Measurements from ENCODE around the gene RETREG2.

Gene RETREG2, protein sequence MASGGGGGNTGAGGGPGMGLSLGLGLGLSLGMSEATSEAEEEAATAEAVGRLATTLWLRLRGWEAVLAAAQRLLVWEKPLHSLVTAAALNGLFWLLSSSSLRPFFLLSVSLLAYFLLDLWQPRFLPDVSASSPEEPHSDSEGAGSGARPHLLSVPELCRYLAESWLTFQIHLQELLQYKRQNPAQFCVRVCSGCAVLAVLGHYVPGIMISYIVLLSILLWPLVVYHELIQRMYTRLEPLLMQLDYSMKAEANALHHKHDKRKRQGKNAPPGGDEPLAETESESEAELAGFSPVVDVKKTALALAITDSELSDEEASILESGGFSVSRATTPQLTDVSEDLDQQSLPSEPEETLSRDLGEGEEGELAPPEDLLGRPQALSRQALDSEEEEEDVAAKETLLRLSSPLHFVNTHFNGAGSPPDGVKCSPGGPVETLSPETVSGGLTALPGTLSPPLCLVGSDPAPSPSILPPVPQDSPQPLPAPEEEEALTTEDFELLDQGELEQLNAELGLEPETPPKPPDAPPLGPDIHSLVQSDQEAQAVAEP

DNA sequence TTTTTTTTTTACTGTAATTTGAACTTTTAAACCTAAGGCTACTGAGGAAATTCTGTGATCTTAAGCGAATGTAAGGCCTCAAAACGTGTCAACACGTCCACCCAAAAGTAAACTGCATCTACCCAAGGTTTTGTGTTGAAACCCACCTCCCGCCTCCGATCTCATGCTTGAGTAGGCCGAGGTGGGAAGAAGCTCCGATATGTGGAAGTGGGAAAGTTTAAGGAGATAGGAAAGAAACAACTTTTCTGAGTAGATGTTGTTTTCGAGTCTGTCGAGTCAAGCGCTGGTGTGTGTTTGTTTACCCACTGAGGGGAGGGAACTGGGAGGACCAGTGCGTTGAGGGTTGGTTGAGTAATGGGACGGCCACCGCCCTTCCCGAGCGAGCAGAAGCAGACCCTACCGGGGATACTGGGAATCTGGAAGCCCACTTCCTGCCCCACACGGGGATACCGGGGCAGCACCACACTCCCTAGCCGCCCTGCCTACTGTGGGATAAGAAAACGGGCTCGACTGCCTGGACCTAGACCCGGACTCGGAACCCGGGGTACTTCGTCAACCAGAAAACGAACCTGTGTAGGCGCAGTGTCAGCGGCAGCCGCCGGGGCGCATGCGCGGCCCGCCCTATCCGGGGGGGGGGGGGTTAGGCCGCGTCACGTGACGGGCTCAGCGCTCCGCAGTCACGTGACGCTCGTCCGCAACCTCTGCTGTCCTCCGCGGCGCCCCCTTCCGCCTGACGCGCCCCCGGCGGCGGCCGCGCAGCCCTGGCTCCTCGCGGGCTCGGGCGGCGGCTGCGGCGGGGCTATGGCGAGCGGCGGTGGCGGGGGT is at the start of gene RETREG2:
Gene RETREG2 (plus strand): TSS at position 724 of the 825 bp plus-strand sequence. CDS start 78 bp downstream, at position 802.
- DNase-seq (ENCODE audit: low read depth) = peak; percentile 78

DNA sequence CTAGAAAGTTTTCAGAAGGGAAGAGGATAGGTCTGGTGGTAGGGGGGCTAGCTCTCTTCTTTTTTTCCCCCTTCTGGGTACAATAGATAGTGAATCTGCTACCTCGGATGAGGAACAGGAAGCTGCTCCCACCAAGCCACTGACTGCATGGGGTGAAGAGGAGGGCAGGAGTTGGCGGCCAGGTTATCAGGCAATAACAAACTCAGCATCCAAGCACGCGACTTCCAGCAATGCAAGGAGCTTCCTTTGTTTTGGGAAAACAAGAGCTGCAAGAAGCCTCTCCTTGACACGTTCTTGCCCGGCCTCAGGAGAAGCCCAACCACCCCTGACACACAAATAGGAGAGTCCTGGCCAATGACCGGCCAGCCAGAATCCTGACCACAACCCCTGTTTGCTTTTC is 49.7 kb upstream of the RETREG2 start:
- DNase-seq (ENCODE audit: low read depth) = no peak

DNA sequence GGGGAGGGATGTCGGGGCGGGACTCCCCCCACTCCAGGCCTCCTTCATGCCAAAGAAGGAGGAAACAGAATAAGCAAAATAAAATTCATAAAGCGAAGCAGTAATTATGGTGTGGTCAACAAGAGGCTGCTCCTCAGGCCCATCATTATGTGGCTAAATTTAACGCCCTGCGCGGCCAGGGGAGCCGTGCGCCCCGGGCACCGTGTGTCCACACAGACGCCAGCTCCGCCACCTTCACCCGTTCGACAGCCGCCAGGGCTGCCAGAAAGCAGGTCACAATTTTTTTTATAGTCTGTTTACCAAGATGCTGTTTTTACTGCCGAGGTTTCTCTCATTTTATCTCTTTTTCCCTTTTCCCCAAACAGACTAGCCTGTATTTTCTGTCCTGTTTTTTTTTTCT is 48.5 kb upstream of the RETREG2 start:
- no peak for DNase-seq (ENCODE audit: low read depth)

DNA sequence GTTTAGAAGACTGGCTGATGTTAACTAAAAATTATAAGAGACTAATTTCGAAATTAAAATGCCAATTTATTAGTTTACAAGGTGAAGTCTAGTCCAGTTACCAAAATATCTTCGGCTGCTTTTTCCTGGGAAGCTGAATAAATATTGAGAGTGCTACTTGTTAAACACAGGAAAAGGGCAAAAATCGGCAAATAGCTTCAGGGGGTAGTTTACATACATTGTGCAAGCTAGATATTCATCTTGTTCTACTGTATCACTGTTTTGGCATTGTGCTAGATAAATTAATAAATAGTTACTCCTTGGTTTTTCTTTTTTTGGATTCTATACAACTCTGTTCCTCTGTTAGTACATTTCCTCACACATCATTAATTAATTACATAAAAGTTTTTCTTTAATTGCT is 46.7 kb upstream of the RETREG2 start:
- DNase-seq (ENCODE audit: low read depth) = no peak

DNA sequence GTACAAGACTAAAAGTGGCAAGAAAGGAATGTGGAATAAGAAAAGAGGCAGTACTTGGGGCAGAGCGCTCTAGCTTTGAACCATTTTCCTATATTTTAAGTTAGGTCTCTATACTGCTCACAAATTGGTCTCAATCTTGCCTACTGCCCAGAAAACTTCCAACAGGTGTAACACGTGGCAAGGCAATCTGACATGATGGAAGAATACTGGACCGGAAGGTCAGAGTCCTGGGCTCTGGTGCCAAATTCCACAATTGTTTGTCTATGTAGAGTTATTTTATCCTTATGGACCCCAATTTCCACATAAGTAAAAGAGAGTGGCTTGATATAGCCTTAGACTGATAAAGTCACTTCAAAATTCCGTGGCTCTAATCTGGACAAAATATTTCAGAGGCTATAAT is 46.3 kb upstream of the RETREG2 start:
- DNase-seq (ENCODE audit: low read depth) = no peak

DNA sequence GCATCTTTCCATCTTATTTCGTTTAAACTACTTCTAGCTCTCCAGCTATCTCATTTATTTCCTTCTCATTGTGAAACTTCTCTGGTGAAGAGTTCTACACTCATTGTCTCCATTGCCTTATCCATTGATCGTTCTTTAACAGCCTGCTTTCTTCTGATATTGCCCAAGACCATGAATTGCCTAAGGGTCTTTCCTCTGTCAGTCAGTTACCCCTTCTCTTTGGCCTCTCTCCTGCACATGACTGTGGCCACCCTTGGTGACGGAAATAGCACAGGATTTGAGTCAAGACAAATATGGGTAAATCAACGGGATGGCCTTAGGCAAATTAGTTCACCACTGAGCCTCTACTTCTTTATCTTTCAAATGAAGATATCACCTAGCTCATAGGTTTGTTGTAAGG is 44.1 kb upstream of the RETREG2 start:
- DNase-seq (ENCODE audit: low read depth) = no peak

DNA sequence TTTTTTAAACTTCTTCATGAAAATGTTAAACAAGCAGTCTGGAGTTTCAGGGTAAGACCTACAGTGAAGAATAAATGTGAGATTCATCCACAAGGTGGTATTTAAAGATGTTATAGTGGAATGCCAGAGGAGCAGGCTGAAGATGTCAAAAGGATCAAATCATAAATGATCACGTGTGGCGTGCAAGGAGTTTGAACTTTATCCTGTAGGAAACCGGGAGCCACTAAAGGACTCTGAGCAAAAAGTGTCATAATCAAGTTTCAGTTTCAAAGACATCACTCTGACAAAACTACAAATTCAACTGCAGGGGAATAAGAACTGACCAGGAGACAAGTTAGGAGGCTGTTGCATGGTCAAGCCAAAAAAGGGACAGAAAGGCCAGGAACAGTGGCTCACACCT is 37.4 kb upstream of the RETREG2 start:
- no peak for DNase-seq (ENCODE audit: low read depth)

DNA sequence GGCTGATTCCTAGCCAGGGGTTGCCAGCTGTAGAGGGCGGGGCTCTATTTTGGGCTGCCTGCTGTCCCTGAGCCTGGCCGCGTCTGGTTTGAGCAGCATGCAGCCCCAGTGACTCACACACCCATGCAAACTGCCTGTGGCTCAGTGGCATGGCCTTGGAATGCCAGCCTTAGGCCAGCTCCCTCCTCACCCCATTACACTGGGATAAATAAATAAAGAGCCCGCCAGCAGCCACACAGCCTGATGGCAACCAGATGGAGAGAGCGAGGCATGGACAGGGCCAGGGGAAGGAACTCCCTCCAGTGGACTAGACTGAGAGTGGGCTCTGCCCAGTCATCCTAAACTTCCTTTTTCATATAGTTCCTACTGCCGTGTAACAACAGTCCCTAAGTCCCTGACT is 35.7 kb upstream of the RETREG2 start:
- peak; percentile 86 for DNase-seq (ENCODE audit: low read depth)

DNA sequence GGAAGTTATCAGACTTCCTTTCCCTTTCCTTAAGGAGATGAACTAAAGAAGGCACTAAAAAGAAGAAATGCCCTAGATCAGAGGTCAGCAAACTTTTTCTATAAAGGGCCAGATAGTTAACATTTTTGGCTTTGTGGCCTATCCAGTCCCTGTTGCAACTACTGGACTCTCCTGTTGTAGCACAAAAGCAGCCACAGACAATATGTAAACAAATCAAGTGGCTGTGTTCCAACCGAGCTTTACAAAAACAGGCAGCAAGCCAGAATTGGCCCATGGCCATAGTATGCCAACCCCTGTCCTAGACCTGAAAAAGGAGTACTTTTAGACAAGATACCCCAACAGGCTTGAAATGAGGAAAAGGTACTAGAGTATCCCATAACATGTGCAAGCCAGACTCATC is 28.4 kb upstream of the RETREG2 start:
- no peak for DNase-seq (ENCODE audit: low read depth)

DNA sequence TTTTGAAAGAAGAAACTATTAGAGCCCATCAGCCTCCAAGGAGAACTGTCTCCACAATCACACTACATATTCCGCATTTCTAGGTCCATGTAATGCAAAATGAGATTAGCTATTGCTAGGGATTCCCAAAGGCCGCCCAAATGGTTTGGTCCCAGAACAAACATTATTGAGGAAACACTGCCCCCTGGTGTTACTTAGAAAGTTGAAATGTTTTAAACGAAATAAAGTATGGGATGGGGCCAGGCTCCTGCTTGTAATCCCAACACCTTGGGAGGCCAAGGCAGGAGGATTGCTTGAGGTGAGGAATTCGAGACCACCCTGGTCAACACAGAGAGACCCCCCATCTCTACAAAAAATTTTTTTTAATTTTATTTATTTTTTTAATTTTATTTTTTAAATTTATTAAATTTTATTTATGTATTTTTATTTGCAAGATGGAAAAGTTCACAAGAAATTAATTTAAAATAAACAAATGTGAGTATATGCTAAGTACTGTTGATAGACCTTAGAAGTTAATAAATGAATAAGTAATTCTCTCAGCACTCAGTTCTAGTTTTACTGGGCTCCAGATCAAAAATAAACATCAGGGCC is 22.9 kb upstream of the RETREG2 start:
- peak; percentile 45 for DNase-seq (ENCODE audit: low read depth)

DNA sequence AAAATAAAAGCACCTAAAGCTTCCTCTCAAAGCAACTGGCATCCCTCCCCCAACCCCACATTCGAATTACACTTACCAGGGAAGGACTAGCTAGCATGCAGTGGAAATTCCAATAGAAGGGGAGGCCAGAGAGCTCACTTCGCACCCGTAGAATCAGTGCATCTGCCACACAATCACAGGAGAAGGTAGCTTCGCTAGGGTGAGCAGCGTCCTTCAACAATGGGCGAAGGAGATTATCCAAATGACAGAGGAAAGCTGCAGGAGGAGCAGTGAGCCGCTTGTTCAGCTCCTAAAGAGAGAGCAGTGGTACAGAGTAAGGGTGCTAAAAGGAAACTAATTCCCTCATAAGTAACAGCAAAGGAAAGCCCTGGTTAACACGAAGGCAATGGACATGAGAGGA is 20.7 kb upstream of the RETREG2 start:
- no peak for DNase-seq (ENCODE audit: low read depth)

DNA sequence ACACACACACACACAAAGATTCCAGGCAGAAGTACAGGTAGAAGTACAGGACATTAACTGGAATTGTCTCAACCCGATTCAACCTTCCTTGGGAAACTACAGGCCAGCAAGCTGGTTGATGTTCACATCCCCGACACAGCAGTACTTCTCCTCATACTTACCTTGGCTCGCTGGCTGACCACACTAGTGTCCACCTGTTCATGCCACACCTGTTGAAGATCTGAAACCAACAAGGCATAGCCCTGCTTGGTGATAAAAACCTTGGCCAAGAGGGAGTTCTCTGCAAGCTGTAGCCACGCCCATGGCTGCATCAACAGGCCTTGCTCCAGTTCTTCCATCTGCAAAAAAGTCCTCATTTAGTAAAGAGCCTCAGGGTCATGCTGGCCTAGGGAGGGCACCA is 20.1 kb upstream of the RETREG2 start:
- no peak for DNase-seq (ENCODE audit: low read depth)

DNA sequence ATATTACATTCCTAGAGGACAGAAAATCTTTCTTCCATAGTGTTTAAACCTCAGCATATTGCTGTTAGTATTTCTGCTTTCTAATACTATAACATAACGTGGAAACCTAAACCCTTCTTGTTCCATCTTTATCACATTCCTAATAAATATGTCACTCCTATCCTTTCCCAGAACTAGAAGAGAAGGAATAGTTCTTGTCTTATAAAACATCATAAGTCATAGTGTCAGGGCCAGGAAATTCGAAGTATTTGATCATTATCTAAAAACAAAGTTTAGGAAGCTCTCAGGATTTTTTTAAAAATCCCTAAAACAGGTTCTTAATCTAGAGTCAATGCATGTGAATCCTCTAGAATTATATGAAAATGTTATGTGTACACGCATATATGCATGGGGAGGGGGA is 19.5 kb upstream of the RETREG2 start:
- DNase-seq (ENCODE audit: low read depth) = no peak

DNA sequence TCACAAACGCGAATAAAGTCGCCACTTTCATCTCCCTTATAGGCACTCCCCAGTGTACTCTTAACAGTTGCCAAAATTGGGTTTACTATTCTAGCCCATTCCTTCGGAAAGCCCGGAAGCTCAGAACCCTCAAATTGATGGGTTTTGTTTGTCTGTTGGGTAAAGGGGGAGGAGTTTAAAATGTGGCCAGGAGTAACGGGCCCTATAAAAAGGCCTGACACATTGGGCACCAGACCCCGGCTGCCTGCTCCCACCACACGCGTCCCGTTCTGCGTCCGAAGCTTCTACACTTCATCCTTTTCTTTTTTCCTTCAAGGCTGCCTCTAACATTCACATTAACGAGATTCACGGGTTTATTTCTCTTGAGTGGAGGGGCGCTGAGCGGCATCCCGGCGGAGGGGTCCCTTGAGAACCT is 18.3 kb upstream of the RETREG2 start:
- DNase-seq (ENCODE audit: low read depth) = no peak

DNA sequence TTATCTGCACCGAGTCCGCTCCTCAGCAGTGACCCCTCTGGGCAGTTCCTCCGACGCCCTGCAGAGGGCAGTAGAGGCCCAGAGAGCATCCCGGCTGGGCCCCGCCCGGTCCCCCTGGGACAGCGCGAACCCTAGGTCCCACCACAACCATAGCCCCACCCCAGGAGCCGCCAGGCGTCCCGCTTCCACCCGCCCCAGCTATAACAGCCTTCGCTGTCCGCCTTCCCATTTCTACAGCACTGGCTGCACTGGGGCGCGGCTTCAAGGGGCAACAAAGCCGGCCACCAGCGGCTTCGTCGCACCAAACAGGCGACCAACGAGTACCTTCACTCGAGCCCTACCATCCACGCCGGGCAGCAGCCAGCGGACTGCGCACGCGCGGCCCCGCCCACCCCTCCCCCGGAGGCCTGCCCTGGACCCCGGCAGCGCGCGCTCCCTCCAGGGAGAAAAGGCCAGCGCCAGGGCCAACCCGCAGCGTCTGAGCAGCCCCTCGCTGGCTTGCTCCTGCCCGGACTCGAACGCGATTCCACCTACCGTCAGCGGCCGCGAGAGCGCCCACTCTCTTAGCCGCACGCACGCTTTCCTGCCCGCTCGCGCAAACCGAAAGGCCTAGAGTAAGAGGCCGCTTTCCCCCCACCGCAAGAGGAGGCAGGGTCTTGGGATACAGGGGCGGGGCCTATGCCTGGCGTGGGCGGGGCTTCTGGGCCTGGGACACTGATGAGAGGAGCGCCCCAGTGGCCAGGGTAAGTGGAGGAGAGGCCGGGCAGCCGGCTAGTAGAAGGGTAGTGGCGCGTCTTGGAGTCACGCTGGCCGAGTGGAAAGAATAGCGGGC is 17.7 kb upstream of the RETREG2 start, which contains the start of gene NHEJ1:
Gene NHEJ1 (minus strand): TSS at position 630 of the 832 bp plus-strand sequence. CDS start 2,453 bp downstream, outside the sequence.
- peak; percentile 79 for DNase-seq (ENCODE audit: low read depth)

DNA sequence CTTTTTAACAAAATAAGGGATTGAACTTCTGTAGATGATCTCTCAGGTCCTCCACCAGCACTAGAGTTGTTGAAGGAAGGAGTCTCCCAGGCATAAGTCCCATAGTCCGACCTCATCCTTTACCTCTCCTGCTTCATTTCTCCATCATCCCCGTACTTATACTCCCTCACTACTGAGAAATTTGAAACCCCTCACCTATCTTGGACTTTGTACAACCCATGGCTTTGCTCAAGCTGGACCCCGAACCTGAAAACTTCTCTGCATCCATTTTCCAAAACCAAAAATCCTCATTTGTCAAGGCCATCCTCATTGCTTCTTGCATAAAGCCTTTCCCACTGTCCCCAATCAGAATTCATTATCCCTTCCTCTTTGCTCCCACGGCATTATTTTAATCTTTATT is 17.0 kb upstream of the RETREG2 start:
- DNase-seq (ENCODE audit: low read depth) = no peak

DNA sequence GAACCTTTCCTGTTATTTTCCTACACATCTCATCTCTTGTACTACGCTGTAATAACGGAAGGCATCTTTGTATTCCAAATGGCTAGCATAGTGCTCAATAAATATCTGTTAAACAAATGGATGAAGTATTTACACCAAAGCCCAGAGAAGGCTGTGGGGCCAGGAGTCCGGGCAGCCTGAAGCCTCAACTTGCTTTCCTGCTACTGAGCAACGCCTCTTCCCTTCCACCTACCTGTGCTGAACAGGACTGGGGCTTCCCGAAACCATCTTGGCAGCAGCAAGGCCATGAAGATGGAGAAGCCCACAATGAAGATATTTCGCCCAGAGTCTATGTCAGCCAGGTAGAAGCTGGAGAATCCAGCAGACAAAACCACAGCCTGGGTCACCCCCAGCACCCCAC is 14.9 kb upstream of the RETREG2 start:
- no peak for DNase-seq (ENCODE audit: low read depth)

DNA sequence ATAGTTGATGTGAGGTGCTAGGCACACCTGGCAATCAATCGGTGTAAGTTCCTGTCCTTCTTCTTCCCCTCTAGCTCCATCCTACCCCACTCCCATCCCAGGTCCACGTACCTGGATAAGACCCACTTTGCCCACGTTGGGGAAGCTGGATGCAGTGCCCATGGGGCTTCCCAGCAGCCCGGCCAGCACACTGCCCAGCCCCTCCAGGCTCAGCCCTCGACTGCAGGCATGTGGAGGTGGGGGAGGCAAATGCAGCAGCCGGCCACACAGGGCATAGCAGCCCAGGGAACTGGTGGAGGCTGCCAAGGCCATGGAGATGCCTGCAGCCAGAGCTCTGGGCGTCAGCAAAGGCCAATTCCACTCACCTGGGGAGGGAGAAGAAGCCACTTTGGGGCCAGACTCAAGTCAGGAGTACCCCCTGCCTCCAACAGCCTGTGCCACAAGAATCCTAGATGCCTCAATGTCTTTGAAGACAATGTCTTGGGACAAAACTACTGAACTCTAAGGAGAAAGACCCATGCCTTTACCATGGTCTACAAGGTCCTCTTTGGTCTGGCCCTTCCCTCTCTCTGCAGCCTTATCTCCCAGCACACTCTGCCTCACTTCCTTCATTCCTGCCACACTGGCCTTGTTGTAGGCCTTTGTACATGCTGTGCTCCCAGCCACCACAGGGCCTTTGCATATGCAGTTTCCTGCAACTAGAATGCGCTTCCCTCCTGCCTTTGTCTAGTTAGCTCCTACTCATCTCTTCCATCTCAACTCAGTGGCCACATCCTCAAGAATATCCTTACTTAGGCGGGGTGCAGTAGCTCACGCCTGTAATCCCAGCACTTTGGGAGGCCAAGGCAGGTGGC is 12.8 kb upstream of the RETREG2 start:
- DNase-seq (ENCODE audit: low read depth) = no peak

DNA sequence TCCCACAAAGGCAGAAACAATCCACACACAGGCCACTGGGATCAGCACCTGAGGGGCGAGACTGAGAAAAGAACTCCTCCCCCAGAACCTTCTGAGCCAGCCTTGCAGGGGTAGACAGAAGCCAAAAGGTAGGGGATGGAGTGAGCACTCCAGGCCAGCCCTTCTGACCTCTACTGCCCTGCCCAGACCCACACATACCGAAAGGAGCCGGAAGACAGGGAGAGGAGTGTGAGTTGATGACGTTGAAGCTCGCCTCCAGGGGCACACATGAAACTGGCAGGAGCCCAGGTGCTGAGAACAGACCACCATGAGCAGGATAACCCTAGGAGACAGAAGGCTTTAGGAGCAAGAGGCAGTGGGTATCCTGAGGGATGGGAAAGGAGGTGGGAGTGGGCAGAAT is 10.1 kb upstream of the RETREG2 start:
- DNase-seq (ENCODE audit: low read depth) = no peak

DNA sequence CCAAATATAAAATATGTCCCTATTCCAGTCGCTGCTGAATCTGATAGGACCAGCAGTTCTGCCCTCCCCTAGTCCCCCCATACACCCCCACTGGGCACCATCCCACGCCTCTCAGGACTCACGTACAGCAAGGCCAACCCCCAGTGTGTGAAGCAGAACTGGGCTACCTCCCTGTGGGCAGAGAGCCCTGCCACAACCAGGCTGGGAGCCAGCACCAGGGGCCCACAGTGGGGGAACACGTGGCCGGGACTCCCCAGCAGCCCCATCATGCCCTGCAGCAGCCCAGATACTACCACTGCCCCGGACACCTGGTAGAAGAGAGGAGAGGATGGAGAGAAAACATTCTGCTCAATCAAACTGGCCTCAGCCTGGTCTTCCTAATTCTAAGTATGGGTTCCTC is 9.5 kb upstream of the RETREG2 start:
- no peak for DNase-seq (ENCODE audit: low read depth)

DNA sequence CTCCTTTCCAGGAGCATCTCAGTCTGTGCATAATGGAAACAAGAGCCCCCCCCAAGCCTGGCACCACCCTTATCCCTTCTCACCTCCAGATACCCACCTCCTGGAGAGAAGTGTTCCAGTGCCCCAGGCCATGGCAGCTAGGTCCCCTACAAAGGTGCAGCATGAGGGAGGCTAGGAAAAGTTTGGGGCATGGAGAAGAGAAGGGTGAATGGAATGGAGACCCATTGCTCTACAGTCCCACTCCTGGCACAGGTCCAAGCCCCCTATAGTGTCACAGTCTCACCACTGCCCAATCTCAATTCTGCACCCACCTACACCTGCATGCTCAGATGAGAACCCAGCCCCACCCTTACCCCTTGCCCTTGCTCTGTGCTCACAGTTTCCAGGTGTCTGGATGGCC is 9.1 kb upstream of the RETREG2 start:
- DNase-seq (ENCODE audit: low read depth) = no peak
